ENCODE results near the gene RNF186.

The RNF186 gene

GRCh38 chr1:19775317-19775716, 39.8 kb downstream of the RNF186 start:
- Histone ChIP-seq H3K4me3 (replicated peaks; ENCODE audit: insufficient read depth, low read length) (no peak overlapping the region), H3K27ac (replicated peaks) (no peak overlapping the region), H3K27me3 (ENCODE audit: insufficient read depth, poor library complexity, severe bottlenecking) (no peaks in the 10 kb centered on the region)
- no peak for TF ChIP-seq GABPA (IDR thresholded peaks at IDR 0.05; ENCODE audit: low read depth)
- TF ChIP-seq, protein P1, sequence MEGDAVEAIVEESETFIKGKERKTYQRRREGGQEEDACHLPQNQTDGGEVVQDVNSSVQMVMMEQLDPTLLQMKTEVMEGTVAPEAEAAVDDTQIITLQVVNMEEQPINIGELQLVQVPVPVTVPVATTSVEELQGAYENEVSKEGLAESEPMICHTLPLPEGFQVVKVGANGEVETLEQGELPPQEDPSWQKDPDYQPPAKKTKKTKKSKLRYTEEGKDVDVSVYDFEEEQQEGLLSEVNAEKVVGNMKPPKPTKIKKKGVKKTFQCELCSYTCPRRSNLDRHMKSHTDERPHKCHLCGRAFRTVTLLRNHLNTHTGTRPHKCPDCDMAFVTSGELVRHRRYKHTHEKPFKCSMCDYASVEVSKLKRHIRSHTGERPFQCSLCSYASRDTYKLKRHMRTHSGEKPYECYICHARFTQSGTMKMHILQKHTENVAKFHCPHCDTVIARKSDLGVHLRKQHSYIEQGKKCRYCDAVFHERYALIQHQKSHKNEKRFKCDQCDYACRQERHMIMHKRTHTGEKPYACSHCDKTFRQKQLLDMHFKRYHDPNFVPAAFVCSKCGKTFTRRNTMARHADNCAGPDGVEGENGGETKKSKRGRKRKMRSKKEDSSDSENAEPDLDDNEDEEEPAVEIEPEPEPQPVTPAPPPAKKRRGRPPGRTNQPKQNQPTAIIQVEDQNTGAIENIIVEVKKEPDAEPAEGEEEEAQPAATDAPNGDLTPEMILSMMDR (IDR thresholded peaks at IDR 0.05; ENCODE audit: insufficient read depth, low read length), result no peak
- no peak for TF ChIP-seq POLR2AphosphoS5 (IDR thresholded peaks at IDR 0.05; ENCODE audit: low read depth)
- TF ChIP-seq SPI1 (IDR thresholded peaks at IDR 0.05; ENCODE audit: borderline replicate concordance, low read depth), result no peak
- TF ChIP-seq, protein P2, sequence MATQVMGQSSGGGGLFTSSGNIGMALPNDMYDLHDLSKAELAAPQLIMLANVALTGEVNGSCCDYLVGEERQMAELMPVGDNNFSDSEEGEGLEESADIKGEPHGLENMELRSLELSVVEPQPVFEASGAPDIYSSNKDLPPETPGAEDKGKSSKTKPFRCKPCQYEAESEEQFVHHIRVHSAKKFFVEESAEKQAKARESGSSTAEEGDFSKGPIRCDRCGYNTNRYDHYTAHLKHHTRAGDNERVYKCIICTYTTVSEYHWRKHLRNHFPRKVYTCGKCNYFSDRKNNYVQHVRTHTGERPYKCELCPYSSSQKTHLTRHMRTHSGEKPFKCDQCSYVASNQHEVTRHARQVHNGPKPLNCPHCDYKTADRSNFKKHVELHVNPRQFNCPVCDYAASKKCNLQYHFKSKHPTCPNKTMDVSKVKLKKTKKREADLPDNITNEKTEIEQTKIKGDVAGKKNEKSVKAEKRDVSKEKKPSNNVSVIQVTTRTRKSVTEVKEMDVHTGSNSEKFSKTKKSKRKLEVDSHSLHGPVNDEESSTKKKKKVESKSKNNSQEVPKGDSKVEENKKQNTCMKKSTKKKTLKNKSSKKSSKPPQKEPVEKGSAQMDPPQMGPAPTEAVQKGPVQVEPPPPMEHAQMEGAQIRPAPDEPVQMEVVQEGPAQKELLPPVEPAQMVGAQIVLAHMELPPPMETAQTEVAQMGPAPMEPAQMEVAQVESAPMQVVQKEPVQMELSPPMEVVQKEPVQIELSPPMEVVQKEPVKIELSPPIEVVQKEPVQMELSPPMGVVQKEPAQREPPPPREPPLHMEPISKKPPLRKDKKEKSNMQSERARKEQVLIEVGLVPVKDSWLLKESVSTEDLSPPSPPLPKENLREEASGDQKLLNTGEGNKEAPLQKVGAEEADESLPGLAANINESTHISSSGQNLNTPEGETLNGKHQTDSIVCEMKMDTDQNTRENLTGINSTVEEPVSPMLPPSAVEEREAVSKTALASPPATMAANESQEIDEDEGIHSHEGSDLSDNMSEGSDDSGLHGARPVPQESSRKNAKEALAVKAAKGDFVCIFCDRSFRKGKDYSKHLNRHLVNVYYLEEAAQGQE (IDR thresholded peaks at IDR 0.05; ENCODE audit: insufficient replicate concordance, low read depth), result no peak
- no peak for DNase-seq (ENCODE audit: low read depth in 1 of 2, low spot score in 1 of 2)

DNA sequence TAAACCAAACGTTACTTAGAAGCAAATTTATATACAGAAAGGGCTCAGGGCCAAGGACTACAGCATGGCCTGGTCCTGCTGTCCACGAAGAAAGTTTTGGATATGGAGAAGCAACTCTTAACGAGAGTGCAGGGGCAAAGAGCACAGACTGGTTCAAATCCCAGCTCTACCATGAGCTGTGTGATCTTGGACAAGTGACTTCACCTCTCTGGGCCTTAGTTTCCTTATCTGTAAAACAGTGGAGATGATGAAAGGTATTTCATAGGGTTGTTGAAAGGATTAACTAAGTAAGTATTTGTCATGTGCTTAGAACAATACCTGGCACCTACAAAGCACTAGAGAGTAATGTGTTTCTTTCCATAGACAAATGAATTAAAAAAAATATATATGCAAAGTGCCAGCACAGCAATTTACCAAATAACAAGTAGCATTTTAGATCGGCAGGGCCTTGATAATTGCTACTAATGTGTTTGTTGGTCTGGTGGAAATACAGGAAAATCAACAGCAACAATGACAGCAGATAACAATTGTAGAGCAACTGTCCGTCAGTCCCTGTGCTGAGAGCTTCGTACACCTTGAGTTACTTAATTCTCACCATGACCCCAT, 40.8 kb downstream of the RNF186 start:
- TF ChIP-seq SPI1 (IDR thresholded peaks at IDR 0.05; ENCODE audit: borderline replicate concordance, low read depth), result no peak
- TF ChIP-seq, protein P2 (IDR thresholded peaks at IDR 0.05; ENCODE audit: insufficient replicate concordance, low read depth), result no peak
- Histone ChIP-seq H3K27ac (replicated peaks) (no peak overlapping the region), H3K27me3 (ENCODE audit: insufficient read depth, poor library complexity, severe bottlenecking) (no peaks in the 10 kb centered on the region), H3K4me3 (replicated peaks; ENCODE audit: insufficient read depth, low read length) (no peak overlapping the region)
- no peak for DNase-seq (ENCODE audit: low read depth in 1 of 2, low spot score in 1 of 2)

GRCh38 chr1:19773485-19773884, 41.6 kb downstream of the RNF186 start:
- no peak overlapping the region for H3K27ac ChIP-seq (replicated peaks)

More at GRCh38 chr1:19773485-19773884, 41.6 kb downstream of the RNF186 start:
- Histone ChIP-seq H3K4me3 (replicated peaks; ENCODE audit: insufficient read depth, low read length) (no peak overlapping the region), H3K27me3 (ENCODE audit: insufficient read depth, poor library complexity, severe bottlenecking) (no peaks in the 10 kb centered on the region)
- no peak for DNase-seq (ENCODE audit: low read depth in 1 of 2, low spot score in 1 of 2)
- TF ChIP-seq, protein P1 (IDR thresholded peaks at IDR 0.05; ENCODE audit: insufficient read depth, low read length), result no peak
- no peak for TF ChIP-seq GABPA (IDR thresholded peaks at IDR 0.05; ENCODE audit: low read depth)
- no peak for TF ChIP-seq SPI1 (IDR thresholded peaks at IDR 0.05; ENCODE audit: borderline replicate concordance, low read depth)
- no peak for TF ChIP-seq POLR2AphosphoS5 (IDR thresholded peaks at IDR 0.05; ENCODE audit: low read depth)
- TF ChIP-seq, protein P2 (IDR thresholded peaks at IDR 0.05; ENCODE audit: insufficient replicate concordance, low read depth), result no peak

All from HL-60 (cell line).